AG04450 (cell line): ENCODE results near the gene TEX28. TPM values are rescaled to one million over a fixed set of nuclear protein-coding genes. Genes with fewer than 3 reads are reported as not detected.

Experiments
- CTCF ChIA-PET: fragments of 300-600, 350-600 bp; formaldehyde crosslinking; extraction: SDS; loops from one replicate; lab custom pipeline; 2022; ENCODE audit warnings: antibody characterized with exemption, inconsistent platforms; lab: Charles Lee
- POLR2A ChIA-PET: fragments of 350-600 bp; formaldehyde crosslinking; extraction: SDS; loops from one replicate; lab custom pipeline; 2021; ENCODE audit warnings: antibody characterized with exemption, inconsistent platforms; lab: Yijun Ruan, JAX
- DNase-seq: peaks from one replicate; pipeline ENCODE4 v3.0.0-alpha.2; 2011; ENCODE audit warnings: low read depth, low spot score
- H3K27ac ChIP-seq: one replicate; pipeline ENCODE4 v1.5.1; 2012; ENCODE audit warnings: low read depth, low read length, control low read depth
- H3K27me3 ChIP-seq: one replicate; pipeline ENCODE4 v1.6.0; 2012; ENCODE audit warnings: low read length; ENCODE audit not compliant: control insufficient read depth, insufficient read depth
- H3K4me3 ChIP-seq: 2 replicates; pipeline ENCODE4 v1.5.1; 2011; ENCODE audit warnings: mild to moderate bottlenecking, low read depth, low read length, control low read depth
- H3K9me3 ChIP-seq: 2 replicates; pipeline ENCODE4 v1.5.1; 2012; ENCODE audit warnings: low read length; ENCODE audit not compliant: control insufficient read depth, insufficient read depth
- CTCF ChIP-seq: IDR thresholded peaks from 2 replicates; pipeline ENCODE4 v1.5.1; 2011; ENCODE audit warnings: low read depth, low read length, control low read depth, inconsistent platforms
- polyA plus RNA-seq: library from polyadenylated mRNA; depleted of rRNA; stranded (reverse); fragments of >200 nt; gene quantifications from 2 replicates; pipeline ENCODE4 v1.2.3, GENCODE V29; 2011

The TEX28 gene
- polyA plus RNA-seq, 1 experiment, result not detected

DNA sequence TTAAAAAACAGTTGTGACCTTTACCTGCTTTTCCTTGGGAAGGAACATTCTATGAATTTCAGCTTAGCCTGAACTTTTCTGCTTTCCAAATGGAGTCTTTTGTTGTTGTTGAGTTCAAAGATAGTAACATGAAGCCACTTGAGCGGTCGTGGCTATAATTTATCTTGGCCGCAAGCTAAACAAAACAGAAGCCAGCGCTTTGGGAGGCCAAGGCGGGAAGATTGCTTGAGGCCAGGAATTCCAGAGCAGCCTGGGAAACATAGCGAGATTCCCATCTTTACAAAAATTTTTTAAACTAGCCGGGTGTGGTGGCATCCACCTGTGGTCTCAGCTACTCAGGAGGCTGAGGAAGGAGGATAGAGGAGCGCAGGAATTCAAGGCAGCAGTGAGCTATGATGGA is 30.6 kb upstream of the TEX28 start:
- no peaks in the 10 kb centered on the region for H3K9me3 ChIP-seq
- TF ChIP-seq CTCF, result no peak
- CTCF ChIA-PET, result no interaction called here
- DNase-seq, result no peak
- POLR2A ChIA-PET, result no interaction called here
- H3K27ac ChIP-seq, result no peak overlapping the region
- peaks cover 42% of the 10 kb centered on the region for H3K27me3 ChIP-seq
- H3K4me3 ChIP-seq, result no peak overlapping the region

- no peak for DNase-seq
- H3K27ac ChIP-seq, result no peak overlapping the region
- ChIA-PET POLR2A (no interaction called here), CTCF (interaction anchor here (1.5 kb wide), 1 partner anchor 15 kb away, joined by 3 read pairs; no protein-coding TSS in a partner anchor)
- no peaks in the 10 kb centered on the region for H3K9me3 ChIP-seq
- H3K27me3 ChIP-seq, result peaks cover 37% of the 10 kb centered on the region
- no peak overlapping the region for H3K4me3 ChIP-seq
- no peak for TF ChIP-seq CTCF
Observed at GRCh38 chrX:154323537-154323936, 28.6 kb upstream of the TEX28 start.

DNA sequence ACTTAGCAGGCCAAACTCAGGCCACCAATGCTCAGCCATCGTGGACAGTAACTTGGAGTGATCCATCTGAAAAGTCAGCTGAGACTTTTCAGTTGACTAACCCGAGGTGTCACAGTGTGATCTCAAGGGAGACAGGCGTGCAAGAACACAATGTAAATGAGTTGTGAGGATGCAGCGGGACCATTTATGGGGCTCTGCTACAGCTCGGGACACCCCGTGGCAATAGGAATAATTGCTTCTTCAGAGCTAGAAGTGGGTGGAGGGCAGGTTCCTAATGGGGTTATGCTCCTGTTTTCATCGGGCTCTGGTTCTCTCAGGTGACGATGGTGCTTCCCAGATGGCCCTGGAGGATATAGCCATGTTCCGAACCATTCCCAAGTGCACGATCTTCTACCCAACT is 28.0 kb upstream of the TEX28 start:
- POLR2A ChIA-PET, result no interaction called here
- Histone ChIP-seq H3K9me3 (no peaks in the 10 kb centered on the region), H3K4me3 (no peak overlapping the region), H3K27me3 (peaks cover 35% of the 10 kb centered on the region), H3K27ac (no peak overlapping the region)
- CTCF ChIA-PET, result no interaction called here
- no peak for DNase-seq
- no peak for TF ChIP-seq CTCF

- Histone ChIP-seq H3K4me3 (no peak overlapping the region), H3K9me3 (no peaks in the 10 kb centered on the region), H3K27ac (no peak overlapping the region), H3K27me3 (peaks cover 27% of the 10 kb centered on the region)
- ChIA-PET POLR2A (no interaction called here), CTCF (interaction anchor here (0.5 kb wide), 1 partner anchor 484 kb away, joined by 3 read pairs; no protein-coding TSS in a partner anchor)
- DNase-seq, result no peak
- TF ChIP-seq CTCF, result no peak
Observed at GRCh38 chrX:154321594-154321993, 26.7 kb upstream of the TEX28 start.

DNA sequence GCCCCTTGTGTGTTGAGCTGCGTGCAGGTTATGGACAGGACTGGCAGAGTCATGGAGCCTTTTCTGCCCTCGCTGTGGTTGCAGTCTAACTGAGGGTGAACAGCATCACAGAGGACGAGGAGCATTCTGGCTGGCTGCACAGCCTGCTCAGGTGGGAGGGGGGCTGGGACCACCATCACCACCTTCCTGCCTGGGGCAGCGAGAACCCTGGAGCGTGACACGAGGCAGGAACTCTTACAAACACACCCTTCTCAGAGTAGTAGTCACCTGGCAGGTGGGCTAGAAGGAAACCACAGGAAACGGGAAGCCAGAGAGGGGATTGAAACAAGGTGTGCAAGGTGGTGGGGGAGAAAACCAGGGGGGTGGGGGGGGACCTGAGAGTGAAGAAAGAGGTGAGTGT is 26.2 kb upstream of the TEX28 start:
- CTCF ChIA-PET, result interaction anchor here (0.5 kb wide), 1 partner anchor 484 kb away, joined by 3 read pairs; no protein-coding TSS in a partner anchor
- POLR2A ChIA-PET, result no interaction called here
- Histone ChIP-seq H3K27me3 (peaks cover 24% of the 10 kb centered on the region), H3K9me3 (no peaks in the 10 kb centered on the region), H3K27ac (no peak overlapping the region), H3K4me3 (no peak overlapping the region)
- DNase-seq, result no peak
- TF ChIP-seq CTCF, result no peak
